ENCODE measurements around the gene NT5C.

Gene NT5C

DNA sequence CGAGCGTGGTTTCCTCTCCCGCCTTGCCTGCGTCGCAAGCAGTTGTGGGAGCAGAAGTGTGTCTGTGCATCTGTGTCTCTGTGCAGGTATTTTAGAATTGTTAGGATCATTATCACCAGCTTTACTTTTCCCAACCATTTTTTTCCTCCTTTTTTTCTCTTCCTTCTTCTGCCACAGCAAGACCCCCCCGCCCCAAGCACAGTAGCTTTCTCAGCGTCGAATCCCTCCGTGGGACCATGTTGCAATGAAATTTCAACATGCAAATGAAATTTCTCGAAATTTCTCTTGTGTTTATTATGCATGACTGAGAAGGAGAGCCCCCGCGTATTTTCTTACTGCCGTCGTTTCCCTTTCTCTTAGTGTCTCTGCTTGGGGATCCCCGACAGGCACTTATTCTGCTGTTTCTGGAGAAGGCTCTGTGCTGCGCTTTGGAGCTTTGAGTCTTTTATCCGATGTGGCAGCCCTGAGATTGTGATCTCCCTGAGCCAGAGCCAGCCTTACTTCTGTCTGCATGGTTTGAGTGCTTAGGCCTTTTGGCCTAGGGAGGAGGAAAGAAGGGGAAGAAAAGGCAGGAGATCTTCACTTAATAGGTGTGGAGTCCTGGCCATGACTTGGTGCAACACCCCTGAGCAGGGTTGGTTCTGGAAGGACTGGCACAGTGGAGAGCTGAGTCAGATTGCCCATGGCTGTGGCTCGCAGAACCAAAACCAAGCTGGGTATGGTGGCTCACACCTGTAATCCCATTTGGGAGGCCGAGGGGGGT is 16.8 kb downstream of the NT5C start:
- no peak for DNase-seq

DNA sequence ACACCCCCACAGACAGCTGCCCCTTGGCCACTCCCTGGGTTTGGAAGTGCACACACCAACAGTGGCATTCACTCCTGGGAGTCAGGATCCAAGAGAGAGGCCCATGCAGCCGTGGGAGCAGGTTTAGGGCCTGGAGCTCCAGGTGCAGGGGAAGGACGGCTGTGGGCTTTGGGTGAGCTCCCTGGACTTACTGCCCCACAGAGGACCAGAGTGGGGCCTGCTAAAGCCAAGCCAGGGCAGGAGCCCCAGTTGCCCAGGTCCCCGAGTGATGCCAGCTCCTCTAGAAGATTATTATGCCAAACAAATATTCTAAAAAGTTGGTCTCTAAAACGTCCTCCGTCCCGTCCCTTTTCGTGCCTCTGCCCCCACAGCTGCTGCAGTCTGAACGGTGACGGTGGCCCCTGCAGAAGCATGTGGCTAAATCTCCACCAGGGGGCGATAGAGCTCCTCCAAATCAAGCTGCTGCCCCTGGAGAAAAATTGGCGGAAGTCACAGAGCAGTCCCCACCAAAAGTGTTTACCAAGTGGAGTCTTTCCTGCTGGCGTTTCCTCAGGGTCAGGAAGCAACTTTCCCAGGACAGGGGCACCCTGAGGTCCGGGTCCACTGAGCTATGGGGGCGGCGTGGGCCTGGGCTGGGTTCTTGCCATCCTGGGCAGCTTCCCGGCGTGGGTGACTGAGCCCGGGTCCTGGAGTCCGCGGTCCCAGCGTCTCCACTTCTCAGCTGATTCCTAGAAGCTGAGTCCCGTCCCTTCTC is 17.6 kb downstream of the NT5C start:
- peak; percentile 89 to 92 for DNase-seq

DNA sequence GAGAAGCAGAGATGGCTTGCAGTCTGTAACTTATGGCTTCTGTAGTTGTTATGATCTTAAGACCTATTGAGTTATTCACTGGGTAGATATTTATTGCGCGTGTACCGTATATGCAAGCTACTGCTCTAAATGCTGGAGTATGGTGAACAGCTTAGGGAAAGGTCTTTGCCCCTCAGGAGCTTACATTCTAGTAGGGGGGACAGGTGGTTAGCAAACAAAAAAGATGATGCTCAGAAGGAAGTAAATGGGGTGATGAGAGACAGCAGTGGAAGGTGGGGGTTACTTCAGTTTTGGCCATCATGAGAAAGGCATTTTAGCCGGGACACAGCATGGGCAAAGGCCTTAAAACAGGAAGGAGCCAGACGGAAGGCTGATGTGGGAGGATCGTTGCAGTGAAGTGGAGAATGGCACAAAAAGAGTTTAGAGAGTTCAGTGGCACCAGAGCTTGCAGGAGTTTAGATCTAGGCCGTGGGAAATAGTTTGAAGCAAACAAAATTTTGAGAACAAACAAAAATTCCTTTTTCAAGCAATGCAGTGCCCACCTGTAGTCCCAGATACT is 19.7 kb downstream of the NT5C start:
- DNase-seq: no peak

DNA sequence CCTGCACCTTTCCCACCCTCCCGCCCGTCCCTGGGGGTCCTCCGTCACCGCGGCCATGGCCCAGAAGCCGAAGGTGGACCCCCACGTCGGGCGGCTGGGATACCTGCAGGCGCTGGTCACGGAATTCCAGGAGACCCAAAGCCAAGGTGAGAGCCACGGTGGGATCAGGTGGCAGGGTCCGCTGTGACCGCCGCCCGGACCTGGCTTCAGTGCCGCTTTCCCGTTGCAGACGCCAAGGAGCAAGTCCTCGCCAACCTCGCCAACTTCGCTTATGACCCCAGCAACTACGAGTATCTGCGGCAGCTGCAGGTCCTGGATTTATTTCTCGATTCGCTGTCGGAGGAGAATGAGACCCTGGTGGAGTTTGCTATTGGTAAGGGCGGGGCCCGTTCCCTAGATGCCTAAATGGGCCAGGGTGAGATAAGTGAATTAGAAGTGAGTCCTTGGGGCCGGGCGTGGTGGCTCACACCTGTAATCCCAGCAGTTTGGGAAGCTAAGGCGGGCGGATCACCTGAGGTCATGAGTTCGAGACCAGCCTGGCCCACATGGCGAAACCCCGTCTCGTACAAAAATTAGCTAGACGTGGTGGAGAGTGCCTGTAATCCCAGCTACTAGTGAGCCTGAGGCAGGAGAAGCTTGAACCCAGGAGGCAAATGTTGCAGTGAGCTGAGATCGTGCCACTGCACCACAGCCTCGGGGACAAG is 21.2 kb downstream of the NT5C start:
- DNase-seq: peak in 1 of 2 donors; percentile 26

DNA sequence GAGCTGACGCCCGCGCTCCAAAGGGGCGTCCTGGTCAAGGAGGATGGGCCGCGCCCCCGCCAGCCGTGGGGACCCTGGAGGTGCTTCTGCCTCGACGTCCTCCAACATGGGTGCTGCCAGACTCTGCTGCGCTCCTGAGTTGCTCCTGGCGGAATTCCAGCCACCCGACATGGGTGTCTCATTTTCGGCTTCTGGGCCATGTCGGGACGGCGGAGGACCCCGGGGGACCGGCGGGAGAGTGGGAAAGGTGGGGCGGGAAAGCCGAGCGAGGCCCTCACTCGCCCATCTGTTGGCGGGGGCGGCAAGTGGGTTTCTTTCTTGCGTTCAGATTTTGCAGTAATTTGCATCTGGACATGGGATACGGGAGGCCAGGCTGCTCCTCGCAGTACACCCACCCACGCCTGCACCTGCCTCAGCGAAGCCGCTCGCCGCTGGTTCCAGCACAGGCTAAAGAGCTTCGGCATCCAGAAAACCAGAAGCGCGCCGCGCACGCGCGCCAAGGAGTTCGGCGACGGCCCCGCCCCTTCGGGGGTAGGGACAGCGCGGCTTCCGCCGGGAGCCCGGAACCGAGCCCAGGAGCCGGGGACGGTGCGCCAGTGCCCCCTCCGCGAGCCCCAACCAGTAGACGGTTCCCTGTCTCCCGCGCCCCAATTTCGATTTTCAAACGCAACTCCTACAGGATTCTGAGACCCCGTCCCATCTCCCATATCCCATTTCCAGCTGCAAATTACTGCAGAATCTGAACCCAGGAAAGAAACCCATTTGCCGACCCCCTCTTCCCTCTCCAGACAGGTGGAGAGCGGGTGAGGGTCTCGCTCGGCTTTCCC is 21.9 kb downstream of the NT5C start, which contains the start of gene ARMC7:
ARMC7 (plus strand) TSS at position 563 of the 827 bp plus-strand sequence. CDS start 320 bp downstream, outside the sequence.
- DNase-seq: peak; percentile 93 to 96

DNA sequence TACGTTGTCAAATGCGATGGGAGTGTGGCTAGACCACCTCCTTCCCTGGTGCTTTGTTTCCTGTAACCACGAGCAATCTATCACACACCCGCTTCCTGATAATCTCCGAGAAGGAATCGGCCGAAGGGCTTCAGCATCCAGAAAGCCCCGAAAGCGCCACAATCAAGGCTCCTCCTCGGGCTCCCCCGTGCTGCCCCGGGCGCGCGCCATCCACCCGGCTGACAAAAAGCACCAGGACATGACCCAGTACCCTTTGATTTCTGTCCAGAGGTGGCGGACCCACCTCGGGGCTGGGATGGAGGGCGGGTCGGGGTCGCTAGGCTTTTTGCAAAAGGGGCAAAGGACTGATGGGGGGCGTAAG is 22.5 kb downstream of the NT5C start:
- DNase-seq: peak in 1 of 2 donors; percentile 36

DNA sequence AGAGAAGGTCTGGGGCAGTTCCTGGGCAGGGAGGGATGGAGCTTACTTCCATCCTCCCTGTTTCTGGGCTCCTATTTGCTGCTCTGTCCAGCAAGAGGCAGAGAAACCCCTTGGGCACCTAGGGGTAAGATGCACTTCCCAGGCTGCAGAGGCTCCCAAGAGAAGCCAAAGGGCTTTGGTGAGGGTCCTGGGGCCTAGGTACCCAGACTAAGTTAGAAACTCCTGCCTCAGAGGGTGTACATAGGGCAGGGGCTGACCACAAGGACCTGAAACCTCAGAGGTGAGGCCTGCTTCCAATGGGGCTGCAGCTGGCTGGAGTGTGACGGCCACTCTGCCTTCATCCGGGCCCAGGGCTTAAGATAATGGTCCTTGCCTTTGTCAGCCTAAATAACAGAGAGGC is 23.3 kb downstream of the NT5C start:
- no peak for DNase-seq

DNA sequence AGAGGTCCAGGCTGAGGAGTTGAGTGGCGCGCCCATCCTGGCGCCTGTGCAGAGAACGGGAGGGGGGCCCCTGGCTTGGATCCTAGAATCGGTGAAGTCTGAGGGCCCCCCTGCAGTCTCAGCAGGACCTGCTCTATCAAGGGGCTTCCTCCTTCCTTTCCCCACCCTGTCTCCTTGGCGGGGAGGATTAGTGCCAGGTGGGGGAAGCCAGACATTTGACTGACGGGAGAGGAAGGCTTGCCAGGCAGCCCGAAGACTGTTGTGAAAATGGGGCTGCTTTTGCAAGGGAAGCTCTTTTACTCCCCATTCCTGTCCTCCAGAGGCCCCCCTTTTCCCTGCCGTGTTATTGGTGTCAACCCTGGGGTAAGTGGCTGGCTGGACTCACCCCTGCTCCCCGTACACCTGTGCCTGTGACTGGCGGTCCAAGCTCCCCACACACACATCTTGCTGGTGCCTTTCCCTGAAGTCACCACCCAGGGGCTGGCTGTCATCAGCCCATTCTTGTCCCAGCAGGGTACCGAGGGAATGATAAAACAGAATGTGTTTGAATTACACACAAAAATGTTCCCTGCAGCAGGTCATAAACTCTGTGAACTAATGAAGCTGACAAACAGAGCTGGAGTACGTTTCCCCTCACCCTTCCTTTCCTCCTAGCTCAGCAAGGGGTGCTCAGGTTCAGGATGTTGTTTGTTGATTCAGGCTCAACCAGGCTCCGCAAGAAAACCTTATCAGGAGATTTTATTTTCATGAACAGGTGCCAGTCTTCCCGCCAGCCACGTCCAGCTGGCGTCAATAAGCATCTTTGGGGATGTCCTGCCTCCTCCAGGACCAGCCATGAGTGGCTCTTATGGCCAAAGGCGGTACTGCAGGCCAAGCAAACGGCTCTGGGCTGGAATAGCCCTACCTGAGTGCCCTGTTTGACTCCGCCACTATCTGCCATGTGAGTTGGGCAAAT is 26.1 kb downstream of the NT5C start:
- DNase-seq: peak; percentile 38 to 45

DNA sequence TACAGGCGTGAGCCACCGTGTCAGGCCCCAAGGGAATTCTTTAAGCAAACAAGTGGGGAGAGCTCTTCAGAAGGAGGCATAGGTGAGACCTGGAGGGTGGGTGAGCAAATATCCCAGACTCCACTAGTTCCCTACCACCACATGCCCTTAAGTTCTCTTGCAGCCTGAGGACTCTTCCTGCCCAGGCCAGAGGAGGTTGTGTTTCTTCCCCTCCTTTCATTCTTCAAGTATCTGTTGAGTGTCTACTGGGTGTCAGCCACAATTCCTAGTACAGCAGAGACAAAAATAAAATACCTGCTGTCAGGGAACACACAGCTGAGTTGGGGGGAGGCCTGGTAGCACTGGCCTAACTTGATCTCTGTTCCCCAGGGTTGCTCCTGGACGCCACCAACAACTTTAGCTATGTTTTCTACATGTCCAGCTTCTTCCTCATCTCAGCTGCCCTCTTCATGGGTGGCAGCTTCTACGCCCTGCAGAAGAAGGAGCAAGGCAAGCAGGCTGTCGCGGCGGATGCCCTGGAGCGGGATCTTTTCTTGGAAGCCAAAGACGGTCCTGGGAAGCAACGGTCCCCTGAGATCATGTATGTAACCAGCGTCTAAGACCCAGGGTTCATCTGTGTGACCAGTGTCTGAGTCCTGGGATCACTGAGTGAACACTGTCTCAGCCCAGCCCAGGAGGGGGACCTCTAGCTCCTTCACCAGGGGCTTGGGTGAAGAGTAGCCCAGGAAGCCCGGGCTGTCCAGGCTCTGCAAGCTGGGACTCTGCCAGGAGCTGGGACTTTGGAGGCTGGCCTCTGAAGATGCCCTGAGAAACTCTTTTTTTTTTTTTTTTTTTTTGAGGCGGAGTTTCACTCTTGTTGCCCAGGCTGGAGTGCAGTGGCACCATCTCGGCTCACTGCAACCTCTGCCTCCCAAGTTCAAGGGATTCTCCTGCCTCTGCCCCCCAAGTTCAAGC is 27.7 kb downstream of the NT5C start:
- DNase-seq: no peak

DNA sequence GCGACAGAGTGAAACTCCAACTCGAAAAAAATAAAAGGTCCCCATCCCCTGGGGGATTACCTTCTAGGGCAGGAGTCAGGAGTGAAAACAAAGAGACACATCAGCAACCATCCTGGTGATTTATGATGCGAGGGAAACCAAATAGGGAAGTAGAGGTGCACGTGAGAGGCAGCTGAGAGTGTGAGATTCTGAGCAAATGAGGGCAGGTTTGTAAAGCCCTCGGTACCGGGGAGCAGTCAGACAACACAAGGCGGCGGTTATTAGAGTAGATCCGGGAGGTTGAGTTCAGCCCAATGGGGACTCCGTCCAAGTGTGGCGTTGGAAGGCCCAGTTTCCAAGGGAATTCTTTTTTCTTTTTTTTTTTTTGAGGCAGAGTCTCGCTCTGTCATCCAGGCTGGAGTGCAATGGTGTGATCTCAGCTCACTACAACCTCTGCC is 29.1 kb downstream of the NT5C start:
- DNase-seq: no peak

DNA sequence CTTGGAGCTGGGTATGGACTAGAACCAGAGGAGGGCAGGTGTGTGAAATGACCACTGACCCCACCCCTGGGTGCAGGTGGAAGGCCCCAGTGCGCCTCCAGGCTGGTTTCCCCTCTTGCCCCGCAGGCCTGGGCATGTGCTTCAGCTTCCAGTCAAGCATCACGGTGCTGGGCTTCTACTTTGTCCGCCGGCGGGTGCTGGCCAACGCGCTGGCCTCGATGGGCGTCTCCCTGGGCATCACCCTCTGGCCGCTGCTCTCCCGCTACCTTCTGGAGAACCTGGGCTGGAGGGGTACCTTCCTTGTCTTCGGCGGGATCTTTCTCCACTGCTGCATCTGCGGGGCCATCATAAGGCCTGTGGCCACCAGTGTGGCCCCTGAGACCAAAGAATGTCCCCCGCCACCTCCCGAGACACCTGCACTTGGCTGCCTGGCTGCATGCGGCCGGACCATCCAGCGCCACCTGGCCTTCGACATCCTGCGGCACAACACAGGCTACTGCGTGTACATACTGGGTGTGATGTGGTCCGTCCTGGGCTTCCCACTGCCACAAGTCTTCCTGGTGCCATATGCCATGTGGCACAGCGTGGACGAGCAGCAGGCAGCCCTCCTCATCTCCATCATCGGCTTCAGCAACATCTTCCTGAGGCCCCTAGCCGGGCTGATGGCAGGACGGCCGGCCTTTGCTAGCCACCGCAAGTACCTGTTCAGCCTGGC is 31.5 kb downstream of the NT5C start:
- no peak for DNase-seq

DNA sequence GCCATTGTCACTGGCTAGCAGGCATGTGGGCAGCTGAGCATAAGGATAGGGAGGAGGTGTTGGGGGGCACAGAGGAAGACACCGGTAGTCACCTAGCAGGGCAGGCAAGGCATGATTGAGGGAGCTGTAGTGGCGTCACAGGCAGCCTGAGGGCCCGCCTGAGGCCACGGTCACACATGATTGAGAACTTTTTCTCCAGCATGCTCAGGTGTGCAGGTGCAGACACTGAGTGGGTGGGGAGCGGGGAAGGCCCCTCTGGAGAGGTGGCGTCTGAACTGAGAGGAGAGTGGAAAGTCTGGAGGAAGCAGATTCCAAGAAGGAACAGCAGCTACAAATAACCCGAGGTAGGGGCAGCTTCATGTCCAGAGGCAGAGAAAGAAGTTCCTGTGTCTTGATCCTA is 32.7 kb downstream of the NT5C start:
- no peak for DNase-seq

DNA sequence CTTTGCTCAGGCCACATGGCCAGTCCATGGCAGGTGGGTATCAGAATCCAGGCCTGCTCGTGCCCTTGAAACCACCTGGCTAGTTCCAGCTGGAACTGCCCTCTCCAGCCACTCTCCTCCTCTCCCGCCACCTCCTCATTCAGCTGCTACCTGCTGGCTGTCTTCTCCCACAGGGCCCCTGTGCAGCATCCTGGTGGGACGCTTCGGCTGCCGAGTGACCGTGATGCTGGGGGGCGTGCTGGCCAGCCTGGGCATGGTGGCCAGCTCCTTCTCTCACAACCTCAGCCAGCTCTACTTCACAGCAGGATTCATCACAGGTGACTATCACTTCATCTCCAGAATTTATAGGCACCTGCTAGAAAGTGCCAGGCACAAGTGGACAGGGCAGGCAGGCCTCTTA is 33.7 kb downstream of the NT5C start:
- no peak for DNase-seq

DNA sequence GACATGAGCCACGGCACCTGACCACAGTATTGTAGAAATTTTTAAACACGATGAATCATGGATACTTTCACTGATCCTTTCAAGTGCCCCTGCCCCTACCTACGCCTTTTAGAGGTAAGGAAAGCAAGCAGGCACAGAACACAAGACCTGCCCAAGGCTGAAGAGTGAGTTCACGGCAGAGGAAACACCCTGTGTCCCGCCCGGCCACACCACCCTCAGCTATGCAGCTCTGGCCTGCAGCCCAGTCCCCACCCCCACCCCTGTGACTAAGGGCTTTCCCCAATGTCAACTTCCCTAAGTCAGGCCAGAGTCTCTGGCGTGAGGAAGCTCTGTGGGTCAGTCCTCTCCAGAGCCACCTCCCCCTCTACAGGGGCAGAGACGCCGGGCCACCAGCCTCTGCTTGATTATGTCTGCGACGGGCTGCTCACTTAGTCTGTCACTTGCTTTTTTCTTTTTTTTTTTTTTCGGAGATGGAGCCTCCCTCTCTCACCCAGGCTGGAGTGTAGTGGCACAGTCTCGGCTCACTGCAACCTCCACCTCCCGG is 35.4 kb downstream of the NT5C start:
- DNase-seq: no peak

DNA sequence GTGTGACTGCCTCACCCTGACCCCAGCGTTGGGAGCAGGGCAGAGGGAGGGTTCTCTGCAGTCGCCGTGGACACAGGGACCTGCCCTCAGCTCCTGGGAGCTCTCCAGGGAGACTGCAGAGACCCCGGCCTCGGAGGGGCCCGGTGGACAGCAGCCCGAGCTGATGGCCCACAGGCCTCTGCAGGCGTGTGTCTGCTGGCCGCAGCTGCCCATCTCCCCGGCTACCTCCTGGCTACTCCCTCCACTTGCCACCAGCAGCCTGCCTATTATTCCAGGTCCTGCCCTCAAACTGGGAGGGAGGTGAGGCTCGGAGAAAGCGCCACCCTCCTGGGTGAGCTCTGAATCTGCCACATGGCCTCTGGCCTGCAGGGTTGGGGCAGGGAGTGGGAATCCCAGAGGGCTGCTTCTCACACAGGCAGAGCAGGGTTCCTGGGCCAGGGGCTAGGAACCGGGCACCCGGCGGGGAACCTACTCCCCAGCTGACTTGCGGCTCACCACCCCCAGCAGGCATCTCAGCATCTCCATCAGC is 36.6 kb downstream of the NT5C start:
- no peak for DNase-seq

DNA sequence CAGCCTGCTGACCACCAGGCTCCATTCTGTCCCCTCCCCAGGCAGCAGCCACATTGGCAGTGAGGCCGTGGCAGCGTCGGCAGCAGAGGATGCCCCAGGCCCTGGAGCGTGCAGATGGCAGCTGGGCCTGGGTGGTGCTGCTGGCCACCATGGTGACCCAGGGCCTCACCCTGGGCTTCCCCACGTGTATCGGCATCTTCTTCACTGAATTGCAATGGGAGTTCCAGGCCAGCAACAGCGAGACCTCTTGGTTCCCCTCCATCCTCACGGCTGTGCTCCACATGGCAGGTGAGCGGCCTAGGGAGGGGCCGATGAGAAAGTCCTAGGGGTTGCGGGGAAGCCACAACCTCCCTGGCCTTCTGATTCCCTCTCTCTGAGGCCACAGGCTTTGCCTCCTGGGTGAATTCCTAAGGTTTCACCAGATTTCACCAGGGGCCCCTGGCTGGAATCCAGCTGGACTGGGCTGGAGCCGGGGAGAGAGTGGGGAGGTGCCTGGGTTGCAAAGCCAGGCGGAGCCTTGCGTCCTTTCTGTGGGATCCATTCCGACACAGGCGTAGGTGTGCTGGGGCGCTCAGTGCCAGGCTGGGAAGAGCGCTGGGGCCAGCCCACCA is 37.9 kb downstream of the NT5C start:
- no peak for DNase-seq

DNA sequence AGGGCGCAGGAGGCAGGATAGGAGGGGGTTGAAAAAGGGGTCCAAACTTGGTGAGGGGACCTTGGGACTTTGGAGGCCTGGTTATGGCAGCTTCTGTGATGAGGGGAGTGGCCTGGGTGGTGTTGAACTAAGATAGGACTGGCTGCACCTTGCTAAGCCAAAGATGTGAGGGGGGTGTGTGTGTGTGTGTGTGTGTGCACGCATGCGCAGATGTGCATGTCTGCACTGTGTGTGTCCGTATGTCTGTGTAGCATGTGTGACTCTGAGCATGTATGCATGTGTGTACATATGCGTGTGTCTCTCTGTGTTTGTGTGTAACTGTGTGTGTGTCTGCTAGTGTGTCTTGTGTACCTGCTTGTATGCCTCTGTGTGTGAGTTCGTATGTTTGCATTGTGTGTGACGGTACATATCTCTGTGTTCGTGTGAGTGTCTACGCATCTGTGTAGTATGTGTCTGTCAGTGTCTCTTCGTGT is 39.7 kb downstream of the NT5C start:
- no peak for DNase-seq

Measured in stimulated activated CD4-positive, alpha-beta T cell treated with anti-CD3 and anti-CD28 coated beads, Interleukin-2, amount 100 ng/mL, for 24 hours (primary cell).